NOMO-1 (cell line): Measurements from ENCODE around the gene TARP.
A peak's percentile ranks its signal among the peaks of the same experiment; 100 is the strongest.
"Not testable (repeated sequence)": the region's sequence is repeated elsewhere in the genome, so short reads cannot be mapped to it uniquely, and the experiment has no call there.

Source experiments
- DNase-seq, 2 experiments: peaks; one replicate each; lab custom pipeline; 2025; ENCODE audit not compliant: unreplicated experiment in 2 of 2; lab: John Stamatoyannopoulos, UW

TARP gene

DNA sequence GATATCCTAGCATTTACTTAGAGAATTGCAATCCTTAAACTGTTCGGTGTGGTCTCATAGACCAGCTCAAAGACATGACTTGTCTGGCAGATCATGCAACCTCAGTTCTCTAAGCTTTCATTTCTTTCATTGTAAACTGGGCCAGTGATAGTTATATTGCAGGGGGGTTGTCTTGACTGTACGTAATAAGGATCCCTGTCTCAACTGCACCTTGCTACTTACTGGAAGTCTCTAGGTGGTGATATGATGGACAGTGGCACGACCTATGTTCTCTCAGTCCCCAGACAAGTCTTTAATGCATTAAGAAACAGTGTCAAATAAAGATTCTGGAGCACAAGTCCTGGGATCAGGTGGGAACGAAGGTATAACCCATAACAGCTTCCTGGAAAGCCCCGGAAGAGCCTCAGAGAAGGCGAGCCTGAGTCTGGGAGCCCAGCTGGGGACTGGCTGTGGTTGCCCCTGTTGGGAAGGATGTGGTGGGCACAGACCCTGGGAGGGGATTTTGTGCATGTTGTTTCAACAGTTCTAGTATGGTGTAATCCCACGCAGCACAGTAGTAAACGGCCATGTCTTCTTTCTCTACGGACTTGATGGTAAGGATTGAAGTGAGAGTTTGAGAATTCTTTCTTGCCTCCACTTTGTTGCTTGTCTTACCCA lies 26.0 kb upstream of the TARP start:
- DNase-seq: no peak

- DNase-seq: no peak
Measured at GRCh38 chr7:38296059-38296857, 22.8 kb upstream of the TARP start.

- no peak for DNase-seq
Measured at GRCh38 chr7:38294926-38295325, 21.5 kb upstream of the TARP start.

- DNase-seq: no peak
Measured at GRCh38 chr7:38292442-38292841, 19.0 kb upstream of the TARP start.

DNA sequence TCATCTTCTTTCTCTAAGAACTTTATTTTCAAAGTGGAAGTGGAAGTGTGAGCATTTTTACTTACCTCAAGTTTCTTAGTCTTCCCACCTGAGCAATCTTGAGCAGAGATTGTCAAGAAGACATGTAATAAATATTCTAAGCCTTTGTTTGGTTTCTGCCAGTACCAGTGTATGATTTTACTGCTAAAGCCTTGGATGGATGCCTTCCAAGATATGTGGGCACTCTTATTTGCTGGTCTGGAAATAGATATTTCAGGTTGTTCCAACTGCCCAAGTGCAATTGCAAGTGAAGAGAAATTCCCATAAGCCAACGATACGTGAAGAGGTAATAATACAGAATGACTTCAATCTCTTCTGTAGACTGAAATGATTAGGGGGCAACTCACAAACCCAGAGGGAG lies 18.2 kb upstream of the TARP start:
- DNase-seq: no peak

- DNase-seq: no peak
Measured at GRCh38 chr7:38291117-38291647, 17.7 kb upstream of the TARP start.

GRCh38 chr7:38284553-38284952 lies 11.1 kb upstream of the TARP start:
- no peak for DNase-seq

DNA sequence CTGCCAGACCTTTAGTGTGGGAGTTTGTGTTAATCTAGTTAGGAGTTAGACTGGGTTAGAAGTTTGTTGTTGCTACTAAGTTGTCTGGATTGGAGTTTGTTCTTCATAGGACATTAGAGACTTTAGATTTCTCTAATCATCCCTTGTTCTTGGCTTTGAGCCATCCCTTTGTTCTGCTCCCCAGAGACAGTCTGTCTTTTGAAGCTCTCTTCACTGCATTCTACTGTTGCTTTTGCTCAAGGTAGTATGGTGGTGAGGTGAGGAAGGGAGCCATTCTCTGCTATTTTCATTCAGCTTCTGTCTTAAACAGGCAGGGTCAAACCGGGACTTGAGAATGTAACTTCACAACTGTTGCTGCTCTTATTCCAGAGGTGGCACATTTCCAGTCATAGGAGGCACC lies 10.4 kb upstream of the TARP start:
- DNase-seq: no peak

DNA sequence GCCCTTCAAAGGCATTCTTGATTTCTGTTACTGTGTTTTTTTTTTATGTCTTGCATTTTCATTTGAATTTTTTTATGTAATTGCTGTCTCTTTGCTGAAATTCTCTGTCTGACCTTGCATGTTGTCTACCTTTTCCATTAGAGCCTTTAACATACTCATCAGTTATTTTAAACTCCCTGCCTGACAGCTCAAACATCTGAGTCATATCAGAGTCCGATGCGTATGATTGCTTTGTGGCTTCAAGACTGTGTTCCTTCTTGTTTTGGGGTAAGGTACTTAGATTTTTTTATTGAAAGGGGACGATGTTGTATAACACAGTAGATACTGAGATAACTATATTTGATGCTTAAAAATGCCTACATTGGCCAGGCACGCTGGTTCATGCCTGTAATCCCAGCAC lies 9.7 kb upstream of the TARP start:
- peak; percentile 28 to 69 for DNase-seq

DNA sequence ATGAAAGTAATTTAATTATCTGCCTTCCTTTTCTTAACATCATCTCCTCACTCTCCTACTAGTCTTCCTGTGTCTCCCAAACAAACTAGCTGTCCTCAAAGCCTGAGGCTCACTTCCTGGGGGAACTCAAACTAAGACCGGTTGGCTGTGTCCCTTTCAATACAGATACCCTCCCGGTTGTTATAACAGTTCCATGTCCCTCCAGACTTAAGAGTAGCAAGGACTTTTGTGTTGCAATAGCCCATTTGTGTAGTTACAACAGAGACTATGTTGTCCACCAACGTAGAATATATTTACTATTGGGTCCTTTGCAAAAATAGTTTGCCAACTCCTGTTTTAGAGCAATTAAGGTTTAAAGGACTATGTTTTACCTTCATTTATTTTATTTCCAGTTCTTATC lies 8.6 kb upstream of the TARP start:
- no peak for DNase-seq

DNA sequence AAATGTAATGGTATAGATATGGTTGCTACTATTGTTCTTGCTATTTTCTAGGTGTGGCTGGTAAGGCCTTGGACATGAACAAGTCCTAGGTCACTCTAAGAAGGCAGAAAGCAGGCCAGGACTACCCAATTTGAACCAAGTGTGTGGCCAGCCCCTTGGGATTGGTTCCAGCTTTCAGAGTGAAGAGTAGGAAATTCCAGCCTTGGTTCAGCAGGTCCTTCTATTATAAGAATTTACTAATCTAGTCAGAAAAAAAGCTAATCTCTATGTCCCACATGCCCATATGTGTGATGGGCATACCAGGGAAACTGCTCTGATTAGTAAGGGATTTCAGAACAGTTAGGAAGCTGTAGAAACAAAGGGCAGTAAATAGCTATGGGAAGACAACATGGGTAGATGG lies 7.8 kb upstream of the TARP start:
- no peak for DNase-seq

DNA sequence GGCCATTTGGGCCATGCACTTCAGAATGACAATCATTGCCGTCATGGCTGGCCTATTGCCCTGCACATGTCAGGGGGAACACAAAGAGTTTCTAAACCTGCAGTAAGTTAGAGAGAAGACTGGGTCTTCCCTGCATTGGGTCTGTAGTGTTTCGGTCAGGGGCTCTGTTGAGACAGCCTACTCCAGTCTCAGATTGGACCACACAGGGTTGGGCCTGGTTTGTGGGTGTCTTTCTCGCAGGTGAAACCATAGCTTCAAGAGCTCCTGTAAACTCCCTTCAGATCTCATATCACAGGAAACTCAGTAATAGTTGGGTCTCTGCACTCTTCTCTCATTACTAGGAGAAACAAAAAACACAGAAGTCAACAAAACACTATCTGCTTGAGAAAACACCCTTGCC lies 7.3 kb upstream of the TARP start:
- DNase-seq: no peak

DNA sequence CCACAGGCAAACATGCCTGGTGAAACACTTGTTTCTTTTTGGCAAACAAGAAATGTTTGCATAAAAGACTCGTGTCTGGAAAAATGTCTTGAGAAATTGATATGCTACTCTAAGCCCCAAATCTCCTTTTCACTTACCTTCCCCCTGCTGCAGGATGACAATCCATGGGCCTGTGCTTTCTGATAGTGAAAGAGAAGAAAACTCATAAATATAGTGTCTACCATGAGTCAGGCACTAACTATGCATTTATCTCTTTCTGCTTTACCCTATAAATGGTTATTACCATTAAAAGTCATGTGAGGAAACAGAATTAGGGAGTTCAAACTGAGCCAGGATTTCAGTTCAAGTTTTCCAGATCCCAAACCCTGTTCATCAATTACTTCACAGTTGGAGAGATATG lies 6.6 kb upstream of the TARP start:
- DNase-seq: no peak

DNA sequence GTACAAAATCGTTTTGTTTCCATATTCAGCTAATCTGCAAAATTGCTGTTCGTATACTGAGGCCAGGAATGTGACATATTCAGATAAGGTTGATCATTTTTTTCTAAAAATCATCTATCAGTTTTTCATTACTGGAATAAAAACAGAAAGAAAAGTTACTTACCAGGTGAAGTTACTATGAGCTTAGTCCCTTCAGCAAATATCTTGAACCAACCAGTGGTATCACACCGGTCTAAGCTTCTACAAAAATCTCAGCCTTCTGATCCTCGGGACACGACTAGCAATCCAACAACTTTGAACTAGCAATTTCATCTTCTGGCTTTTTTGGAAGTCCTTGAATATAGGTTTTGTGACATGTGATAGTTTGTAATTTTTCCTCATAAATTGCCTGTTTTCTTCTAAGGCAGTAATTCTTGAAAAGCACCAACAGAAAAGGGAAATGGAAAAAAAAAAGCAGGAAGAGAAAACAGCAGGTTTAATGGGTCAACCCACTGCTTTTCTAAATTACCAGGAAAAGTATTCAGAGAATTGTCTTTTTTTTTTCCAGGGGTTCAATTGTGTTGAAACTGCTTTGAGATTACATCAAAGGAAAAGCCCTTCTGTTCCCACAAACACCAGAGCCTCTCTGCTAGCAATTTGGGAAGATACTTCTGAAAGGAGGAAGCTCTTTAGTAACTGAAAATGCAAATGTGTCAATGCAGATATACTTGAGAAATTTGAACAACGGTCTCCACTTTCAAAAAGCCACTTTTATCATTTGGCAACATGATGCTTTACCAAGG lies 2.9 kb upstream of the TARP start:
- peak; percentile 29 to 78 for DNase-seq

- peak in 1 of 2 experiments; percentile 28 for DNase-seq
Measured at GRCh38 chr7:38274927-38275620, 1.6 kb upstream of the TARP start.

DNA sequence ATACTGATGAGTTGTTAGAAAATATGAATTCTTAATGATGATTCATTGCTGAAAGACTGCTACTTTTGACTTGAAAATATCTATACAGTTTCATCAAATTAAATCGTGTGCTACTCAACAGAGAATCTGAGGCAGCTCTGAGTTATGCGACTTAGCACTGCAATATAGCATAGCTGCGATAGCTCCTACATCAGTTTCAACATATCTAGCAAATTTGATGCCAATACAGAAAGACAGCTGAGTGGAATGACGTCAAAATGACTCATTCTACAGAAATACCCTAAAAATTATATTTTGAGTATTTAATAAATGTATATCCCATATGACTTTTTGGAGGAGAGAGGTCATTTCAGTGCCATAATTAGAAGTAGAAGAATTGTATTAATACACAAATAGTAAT lies 1.1 kb upstream of the TARP start:
- peak in 1 of 2 experiments; percentile 21 for DNase-seq

DNA sequence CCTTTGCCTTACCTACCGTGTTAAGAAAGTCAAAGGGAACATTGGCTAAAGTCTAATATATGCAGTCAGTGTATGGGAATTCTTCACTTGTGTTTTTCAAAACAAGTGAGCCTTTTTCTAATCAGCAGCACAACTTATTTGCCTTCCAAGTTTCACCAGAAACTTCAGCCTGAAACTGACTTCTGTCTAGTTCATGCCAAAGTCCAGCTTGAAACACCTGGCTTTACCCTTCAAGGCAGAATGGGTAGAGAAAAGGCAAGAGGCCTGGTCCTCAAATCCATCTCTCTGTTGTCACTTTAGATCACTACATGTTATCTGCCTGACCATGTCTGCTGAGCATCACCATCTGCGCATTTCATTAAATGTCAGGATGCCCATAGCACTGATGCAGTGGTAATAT lies 3.0 kb downstream of the TARP start:
- DNase-seq: not testable (repeated sequence)

DNA sequence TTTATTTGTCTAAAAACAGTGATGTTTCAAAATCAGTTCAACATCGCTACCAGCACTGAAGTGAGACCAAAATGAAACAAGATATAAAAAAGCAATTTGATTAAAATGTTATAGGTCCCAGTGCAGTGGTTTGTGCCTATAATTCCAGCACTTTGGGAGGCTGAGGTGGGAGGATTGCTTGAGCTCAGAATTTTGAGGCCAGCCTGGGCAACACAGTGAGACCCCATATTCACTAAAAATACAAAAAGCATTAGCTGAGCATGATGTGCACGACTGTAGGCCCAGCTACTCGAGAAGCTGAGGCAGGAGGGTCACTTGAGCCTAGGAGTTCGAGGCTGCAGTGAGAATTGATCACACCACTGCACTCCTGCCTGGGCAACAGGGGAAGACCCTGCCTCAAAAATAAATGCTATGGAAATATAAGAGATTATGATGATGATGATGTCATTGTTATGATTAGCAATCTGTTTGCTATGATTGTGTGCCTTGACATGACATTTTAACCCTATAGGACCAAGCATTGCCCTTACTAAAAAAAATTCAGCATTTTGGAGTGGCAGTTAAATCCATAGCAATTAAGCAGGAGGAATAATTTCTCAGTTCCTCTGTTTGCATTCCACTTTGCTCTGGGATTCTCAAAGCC lies 3.6 kb downstream of the TARP start:
- not testable (repeated sequence) for DNase-seq

DNA sequence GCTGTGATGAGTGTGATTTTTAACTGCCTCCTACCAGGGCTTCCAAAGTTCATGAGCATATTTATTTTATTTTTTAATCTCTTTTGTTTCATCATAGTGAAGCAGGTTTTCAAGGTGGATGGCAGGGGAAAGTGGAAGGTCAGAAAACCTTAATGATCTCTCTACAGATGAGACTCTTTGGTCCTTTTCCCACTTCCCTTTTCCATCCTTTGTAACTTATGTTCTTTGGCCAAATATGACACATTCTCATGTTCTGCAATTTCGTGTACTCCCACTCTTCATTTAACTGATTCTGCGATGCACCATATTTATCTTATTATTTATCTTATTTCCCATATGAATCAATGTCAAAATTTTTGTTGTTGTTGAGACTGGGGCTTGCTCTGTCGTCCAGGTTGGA lies 7.5 kb downstream of the TARP start:
- peak; percentile 22 to 44 for DNase-seq

DNA sequence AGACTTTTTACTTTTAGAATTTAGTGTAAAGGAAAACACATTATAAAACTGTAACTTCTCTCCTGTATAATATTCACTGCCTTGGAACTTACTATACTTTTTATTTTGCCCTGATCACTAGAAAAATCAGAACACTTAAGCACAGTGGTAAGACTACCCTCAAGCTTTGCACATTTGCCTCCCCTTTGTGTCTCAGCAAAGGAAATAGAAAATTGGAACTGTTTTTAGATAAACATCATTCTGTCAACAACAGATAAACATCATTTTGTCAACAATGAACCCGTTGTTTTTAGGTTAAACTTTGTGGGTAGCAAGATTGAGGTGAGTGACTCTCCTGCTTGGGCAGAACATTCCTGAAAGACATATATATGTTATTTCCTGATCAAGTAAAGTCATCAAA lies 8.8 kb downstream of the TARP start:
- DNase-seq: not testable (repeated sequence)
